Stimulated activated CD8-positive, alpha-beta memory T cell treated with anti-CD3 and anti-CD28 coated beads, Interleukin-7, amount 100 ng/mL, for 4 hours (primary cell): ENCODE data around the gene ADAM30.

Experiments used
- DNase-seq, 2 donors: peaks; one replicate each; pipeline ENCODE4 v3.0.0-alpha.2; 2020; ENCODE audit warnings: low read depth in 2 of 2

Gene ADAM30

DNA sequence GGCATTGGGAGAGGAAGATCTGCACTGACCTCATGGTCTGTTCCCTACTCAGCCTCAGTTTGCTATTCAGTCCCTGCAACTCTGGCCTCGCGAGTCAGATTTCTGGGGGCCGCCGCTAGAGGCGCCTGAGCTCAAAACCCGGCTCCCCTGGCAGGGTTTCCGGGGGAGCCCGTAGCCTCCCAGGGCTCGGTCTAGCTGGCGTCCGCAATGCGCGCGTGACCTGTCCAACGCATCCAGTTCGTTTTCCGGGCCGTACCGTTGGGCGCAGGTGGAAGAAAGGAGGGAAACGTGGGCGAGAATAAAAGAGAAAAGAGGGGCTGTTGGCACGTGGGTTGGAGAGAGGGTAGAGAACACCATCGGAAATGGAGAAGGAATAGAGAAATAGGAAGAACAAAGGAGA lies at the start of gene ADAM30:
Gene ADAM30 (minus strand): TSS at position 213 of the 400 bp plus-strand sequence. CDS start 179 bp downstream, at position 34.
- DNase-seq = no peak

DNA sequence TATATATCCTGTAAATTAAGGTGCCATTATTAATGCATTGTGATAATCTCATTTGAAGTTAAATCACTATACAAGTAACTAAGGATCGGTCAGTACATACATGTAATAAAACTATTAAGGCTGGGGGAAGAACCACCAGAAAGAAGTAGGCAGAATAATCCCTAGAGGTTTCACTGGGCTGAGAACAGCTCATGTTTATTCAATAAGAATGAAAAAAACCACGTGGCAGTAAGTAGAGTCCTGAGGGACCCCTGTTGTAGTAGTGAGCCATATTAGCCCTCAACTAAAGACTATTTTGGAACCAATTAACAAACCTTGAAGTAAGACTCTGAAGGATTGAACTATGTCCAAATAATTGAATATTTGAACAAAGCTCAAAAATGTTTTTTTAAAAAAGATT lies 46.9 kb upstream of the ADAM30 start:
- no peak for DNase-seq

DNA sequence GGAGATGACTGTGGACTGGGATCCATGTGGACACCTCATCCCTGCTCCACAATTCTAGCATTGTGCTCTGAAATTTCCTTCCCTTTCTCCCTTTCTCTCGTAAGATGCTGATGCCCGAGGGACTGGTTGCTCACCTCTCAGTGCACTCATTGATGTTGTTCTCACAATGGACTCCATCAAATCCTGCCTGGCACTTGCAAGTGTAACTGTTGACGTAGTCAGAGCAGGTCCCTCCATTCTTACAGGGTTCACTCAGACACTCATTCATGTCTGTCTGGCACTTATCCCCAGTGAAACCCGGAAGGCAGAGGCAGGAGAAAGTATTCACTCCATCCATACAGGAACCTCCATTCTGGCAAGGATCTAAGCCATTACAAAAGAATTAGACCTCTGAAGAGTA lies 45.1 kb upstream of the ADAM30 start:
- no peak for DNase-seq

DNA sequence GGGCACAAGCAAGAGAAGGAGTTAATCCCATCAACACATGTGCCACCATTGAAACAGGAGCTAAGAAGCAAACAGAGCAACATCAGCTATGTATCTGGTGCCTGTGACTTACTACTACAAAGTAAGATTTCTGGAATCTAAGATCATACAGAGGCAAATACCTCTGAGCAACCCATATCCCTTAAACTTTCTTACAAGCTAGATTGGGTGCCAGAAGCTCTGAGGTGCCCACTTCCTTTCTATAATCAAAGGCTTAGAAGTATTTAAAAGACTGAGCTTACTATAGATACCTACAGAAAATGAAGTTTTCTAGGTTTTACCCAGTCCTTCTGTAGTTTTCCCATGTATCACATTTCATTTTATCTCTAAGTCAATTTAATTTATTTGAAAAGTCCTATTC lies 44.4 kb upstream of the ADAM30 start:
- DNase-seq = no peak

GRCh38 chr1:119937198-119937597 lies 40.9 kb upstream of the ADAM30 start:
- no peak for DNase-seq

GRCh38 chr1:119935915-119936314 lies 39.6 kb upstream of the ADAM30 start:
- no peak for DNase-seq

GRCh38 chr1:119935373-119935772 lies 39.1 kb upstream of the ADAM30 start:
- no peak for DNase-seq

GRCh38 chr1:119933397-119933796 lies 37.1 kb upstream of the ADAM30 start:
- DNase-seq = no peak

- DNase-seq = no peak
Measured at GRCh38 chr1:119929643-119930315, 33.5 kb upstream of the ADAM30 start.

DNA sequence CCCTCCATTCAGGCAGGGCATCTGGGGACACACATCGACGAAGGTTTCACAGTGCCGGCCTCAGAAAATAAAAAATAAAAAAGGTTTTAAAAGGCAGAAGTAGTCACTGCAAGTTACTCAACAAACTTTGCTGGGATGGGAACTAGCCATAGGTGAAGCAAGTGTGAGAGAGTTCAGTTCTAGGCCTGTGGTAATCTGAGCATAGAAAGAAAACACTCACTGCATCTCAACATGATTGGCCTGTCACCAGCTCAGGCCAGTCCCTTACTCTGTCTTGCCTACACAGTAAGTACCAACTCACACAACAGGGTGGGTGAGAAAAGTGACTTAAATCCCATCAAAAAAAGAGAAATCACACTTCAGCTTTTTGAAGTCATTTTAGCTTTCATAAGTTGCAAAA lies 30.2 kb upstream of the ADAM30 start:
- no peak for DNase-seq

- no peak for DNase-seq
Measured at GRCh38 chr1:119924948-119925898, 28.9 kb upstream of the ADAM30 start.

DNA sequence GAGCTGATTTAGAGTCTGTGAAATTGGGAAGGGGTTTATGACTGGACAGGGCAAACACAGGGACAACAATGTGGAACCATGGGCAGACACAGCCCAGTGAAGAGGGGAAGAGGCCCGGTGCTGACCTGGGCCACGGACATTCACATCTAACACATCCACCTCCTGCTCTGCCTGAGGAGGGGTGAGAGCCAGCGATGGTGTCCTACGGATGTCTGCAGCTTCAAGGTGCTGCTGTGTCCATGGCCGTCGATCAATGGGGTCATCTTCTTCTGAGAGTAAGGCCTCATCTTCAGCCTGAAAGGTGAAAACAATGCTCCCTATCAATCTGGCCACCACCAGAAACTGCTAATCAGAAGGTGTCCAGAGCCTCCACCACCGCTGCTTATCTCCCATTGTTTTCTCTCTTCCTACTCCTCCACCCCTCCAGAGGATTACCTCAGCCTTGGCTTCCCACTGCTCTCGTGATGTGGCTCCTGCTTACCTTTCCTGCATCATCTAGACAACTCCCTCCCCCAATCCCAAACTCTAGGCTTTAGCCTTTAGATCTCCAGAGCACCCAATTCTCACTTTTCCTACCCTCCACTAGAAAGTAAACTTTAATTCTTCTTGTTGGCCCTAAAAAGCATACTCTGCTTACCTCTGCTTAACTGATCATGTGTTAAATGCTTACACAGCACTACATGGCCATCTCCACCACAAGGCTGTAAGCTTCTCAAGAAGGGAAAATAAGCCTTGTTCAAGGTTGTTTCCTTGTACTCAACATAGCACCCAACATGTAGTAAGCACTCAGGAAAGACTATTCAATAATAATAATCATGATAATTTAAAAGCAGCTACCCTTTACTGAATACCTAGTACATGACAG lies 24.0 kb upstream of the ADAM30 start:
- no peak for DNase-seq

GRCh38 chr1:119919241-119919640 lies 22.9 kb upstream of the ADAM30 start:
- no peak for DNase-seq

DNA sequence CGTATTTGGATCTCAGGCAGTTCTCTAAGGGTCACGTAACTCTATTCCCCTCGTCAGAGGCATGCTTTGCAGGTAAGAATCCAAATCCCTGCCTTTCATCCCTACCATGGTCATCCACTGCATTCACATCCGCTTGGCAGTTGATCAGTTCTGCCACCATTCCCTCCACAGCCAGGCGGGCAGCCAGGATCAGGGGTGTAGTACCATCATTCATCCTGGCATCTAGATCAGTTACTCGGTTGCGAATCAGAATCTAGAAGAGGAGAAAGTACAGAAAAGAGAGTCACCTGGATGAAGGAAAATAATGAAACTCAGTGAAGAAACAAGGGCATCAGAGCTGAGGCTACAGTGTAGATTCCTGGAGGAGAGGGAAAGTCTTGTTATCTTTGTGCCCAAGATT lies 22.0 kb upstream of the ADAM30 start:
- no peak for DNase-seq

- no peak for DNase-seq
Measured at GRCh38 chr1:119917304-119918055, 21.2 kb upstream of the ADAM30 start.

GRCh38 chr1:119915517-119915916 lies 19.2 kb upstream of the ADAM30 start:
- no peak for DNase-seq

- no peak for DNase-seq
Measured at GRCh38 chr1:119914071-119914470, 17.8 kb upstream of the ADAM30 start.

DNA sequence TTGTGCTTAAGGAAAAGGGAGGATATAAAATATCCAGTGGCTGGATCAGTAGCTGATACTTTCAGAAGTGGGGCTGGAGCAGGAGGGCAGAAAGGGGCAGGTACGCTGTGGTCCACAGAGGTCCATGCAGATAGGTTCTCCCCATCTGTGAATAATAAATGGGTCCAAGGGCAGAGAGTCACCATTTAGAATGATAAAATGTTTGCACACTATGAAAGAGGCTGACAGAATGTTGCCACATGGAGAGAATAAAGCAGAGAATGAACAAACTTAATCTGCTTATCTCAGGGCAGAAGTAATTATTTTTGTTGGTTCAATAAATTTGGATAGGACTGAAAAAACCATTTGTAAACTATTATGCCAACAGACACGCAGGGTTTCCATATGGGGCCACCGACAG lies 16.6 kb upstream of the ADAM30 start:
- DNase-seq = no peak

DNA sequence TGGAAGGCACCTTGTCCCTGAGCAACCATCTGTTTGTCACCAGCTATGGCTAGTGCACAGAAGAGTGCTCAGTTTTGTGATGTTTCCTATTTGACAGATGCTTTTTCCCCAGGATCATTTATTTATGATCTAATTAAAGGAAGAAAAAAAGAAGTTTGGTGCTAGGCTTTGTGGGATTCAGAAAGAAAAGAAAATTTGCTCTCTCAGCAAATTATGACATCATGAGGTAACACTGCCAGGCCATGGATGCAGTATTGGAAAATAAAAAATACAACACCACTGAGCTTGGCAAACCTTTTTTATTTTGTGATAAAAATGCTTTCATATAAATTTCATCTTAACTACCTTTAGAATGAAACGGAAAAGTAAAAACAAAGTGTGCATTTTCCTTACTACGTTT lies 15.5 kb upstream of the ADAM30 start:
- DNase-seq = no peak

GRCh38 chr1:119910618-119911017 lies 14.3 kb upstream of the ADAM30 start:
- no peak for DNase-seq

DNA sequence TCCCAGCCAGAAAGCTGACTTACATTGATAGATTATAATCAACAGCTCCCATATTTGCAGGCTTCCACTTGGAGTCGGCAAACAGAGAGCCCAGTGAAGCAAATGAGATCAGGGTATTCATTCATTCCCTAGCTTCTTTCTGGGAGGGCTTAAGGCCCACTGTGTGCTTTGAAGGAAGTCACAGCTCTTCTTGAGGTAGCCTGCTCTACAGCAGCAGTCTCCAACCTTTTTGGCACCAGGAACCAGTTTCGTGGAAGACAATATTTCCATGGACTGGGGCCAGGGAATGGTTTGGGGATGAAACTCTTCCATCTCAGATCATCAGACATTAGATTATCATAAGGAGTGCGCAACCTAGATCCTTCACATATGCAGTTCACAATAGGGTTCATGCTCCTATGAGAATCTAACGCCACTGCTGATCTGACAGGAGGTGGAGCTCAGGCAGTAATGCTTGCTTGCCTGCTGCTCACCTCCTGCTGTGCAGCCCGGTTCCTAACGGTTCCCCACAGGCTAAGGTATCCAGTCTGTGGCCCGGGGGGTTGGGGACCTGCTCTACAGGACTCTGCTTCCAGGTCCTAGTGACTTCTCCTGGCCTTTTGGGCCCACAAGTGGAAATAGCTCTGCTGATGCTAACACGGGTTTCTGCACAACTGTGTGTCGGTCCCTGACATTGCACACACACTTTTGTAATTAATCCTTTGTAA lies 13.7 kb upstream of the ADAM30 start:
- no peak for DNase-seq
